ENCODE data around the gene PRDX5. TPM values are rescaled to one million over a fixed set of nuclear protein-coding genes. Genes with fewer than 3 reads are reported as not detected.

PRDX5 gene
- total RNA-seq, 4 donors from 2014 or later: 97.1 to 156 (median 113) TPM

DNA sequence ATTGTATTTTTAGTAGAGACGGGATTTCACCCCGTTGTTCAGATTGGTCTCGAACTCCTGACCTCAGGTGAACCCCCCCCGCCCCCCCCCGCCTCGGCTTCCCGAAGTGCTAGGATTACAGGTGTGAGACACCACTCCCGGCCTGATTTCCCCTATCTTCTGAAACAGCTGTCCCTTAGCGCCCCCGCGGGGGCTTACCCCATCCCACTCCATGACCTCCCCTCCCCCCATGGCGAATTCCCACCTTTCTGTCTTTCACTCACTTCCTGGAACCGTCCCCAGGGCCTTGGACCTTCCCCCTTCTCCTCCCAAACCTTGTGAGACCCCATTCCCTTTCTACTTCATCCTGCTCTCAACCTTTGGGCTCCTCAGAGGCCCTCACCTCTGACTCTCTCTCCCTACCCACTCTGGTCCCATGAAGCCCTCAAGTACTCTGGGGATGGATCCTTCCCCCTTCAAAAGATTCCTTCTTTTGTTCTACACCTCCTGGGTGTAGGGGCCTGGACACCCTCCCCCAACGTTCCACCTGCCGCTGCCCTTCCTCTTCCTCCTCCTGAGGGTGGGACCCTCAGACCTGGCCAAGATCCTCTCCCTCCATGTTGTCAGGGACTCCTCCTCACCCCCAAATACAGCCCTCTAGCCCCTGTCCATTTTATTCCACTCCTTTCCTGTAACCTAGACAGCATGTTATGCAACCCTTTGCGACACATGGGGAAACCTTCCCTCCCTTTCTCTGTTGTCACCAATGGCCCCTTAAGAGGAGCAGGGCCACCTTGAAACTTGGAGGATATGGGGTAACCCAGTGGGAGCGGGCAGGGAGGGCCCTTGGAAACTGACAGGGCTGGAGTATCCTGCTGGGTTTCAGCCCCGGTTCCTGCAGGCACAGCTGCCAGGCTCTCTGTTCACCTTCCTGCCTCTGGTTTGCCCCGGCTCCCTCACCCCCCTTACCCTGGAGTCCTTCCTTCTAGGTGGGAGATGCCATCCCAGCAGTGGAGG, 1.1 kb downstream of the PRDX5 start:
- intact Hi-C loops (cut with DNase I; ENCODE audit: low total_unique reads): no loop called here
- no peak for TF ChIP-seq POLR2A (IDR thresholded peaks at IDR 0.05)
- TF ChIP-seq, protein P1, sequence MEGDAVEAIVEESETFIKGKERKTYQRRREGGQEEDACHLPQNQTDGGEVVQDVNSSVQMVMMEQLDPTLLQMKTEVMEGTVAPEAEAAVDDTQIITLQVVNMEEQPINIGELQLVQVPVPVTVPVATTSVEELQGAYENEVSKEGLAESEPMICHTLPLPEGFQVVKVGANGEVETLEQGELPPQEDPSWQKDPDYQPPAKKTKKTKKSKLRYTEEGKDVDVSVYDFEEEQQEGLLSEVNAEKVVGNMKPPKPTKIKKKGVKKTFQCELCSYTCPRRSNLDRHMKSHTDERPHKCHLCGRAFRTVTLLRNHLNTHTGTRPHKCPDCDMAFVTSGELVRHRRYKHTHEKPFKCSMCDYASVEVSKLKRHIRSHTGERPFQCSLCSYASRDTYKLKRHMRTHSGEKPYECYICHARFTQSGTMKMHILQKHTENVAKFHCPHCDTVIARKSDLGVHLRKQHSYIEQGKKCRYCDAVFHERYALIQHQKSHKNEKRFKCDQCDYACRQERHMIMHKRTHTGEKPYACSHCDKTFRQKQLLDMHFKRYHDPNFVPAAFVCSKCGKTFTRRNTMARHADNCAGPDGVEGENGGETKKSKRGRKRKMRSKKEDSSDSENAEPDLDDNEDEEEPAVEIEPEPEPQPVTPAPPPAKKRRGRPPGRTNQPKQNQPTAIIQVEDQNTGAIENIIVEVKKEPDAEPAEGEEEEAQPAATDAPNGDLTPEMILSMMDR (IDR thresholded peaks at IDR 0.05): no peak
- Histone ChIP-seq H3K4me1 (no peaks in the 10 kb centered on the region), H3K4me3 (peak overlapping the region; percentile 74 to 75), H3K9me3 (no peaks in the 10 kb centered on the region), H3K27me3 (no peaks in the 10 kb centered on the region), H3K36me3 (no peaks in the 10 kb centered on the region), H3K27ac (peak overlapping the region; percentile 97 to 98)
- peak in 1 of 2 donors; percentile 46 for DNase-seq

DNA sequence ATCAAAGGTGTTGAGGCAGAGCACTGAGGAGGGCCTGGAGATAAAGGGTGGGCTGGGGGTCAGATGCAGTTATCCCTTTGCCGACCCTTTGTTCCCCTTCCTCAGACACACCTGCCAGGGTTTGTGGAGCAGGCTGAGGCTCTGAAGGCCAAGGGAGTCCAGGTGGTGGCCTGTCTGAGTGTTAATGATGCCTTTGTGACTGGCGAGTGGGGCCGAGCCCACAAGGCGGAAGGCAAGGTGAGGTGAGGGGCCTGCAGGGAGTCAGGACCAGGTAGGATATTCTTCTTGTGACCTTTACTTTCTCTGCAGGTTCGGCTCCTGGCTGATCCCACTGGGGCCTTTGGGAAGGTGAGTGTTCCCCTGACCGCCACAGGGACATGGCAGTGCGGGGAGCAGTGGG, 2.6 kb downstream of the PRDX5 start:
- no peak for TF ChIP-seq POLR2A (IDR thresholded peaks at IDR 0.05)
- TF ChIP-seq, protein P1 (IDR thresholded peaks at IDR 0.05): no peak
- no peaks in the 10 kb centered on the region for H3K4me1 ChIP-seq
- no peak for DNase-seq
- H3K27ac ChIP-seq: no peak overlapping the region
- H3K9me3 ChIP-seq: no peaks in the 10 kb centered on the region
- intact Hi-C loops (cut with DNase I; ENCODE audit: low total_unique reads): no loop called here
- no peaks in the 10 kb centered on the region for H3K36me3 ChIP-seq
- no peaks in the 10 kb centered on the region for H3K27me3 ChIP-seq
- H3K4me3 ChIP-seq: no peak overlapping the region

DNA sequence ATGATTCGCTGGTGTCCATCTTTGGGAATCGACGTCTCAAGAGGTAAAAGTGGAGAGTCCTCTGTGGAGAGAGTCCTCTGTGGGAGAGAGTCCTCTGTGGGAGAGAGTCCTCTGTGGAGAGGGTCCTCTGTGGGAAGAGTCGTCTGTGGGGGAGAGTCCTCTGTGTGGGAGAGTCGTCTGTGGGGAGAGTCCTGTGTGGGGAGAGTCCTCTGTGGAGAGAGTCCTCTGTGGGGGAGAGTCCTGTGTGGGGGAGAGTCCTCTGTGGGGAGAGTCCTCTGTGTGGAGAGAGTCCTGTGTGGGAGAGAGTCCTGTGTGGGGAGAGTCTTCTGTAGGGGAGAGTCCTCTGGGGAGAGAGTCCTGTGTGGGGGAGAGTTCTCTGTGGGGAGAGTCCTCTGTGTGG, 3.1 kb downstream of the PRDX5 start:
- H3K36me3 ChIP-seq: no peaks in the 10 kb centered on the region
- no peaks in the 10 kb centered on the region for H3K4me1 ChIP-seq
- intact Hi-C loops (cut with DNase I; ENCODE audit: low total_unique reads): no loop called here
- H3K27ac ChIP-seq: no peak overlapping the region
- H3K9me3 ChIP-seq: no peaks in the 10 kb centered on the region
- H3K27me3 ChIP-seq: no peaks in the 10 kb centered on the region
- no peak for DNase-seq
- H3K4me3 ChIP-seq: no peak overlapping the region
- TF ChIP-seq, protein P1 (IDR thresholded peaks at IDR 0.05): no peak

DNA sequence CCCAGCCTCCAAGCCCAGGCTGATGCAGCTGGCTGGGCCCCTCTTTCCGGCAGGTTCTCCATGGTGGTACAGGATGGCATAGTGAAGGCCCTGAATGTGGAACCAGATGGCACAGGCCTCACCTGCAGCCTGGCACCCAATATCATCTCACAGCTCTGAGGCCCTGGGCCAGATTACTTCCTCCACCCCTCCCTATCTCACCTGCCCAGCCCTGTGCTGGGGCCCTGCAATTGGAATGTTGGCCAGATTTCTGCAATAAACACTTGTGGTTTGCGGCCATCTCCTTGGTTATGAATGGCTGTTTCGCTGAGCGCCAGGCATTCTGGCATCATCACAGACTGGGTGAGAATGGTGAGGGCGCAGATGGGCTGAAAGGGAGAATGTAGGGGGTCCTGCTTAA, 3.6 kb downstream of the PRDX5 start:
- no peaks in the 10 kb centered on the region for H3K9me3 ChIP-seq
- no peaks in the 10 kb centered on the region for H3K4me1 ChIP-seq
- no peak for DNase-seq
- no peaks in the 10 kb centered on the region for H3K27me3 ChIP-seq
- H3K36me3 ChIP-seq: no peaks in the 10 kb centered on the region
- intact Hi-C loops (cut with DNase I; ENCODE audit: low total_unique reads): no loop called here
- H3K27ac ChIP-seq: no peak overlapping the region
- TF ChIP-seq, protein P1 (IDR thresholded peaks at IDR 0.05): no peak
- TF ChIP-seq POLR2A (IDR thresholded peaks at IDR 0.05): no peak
- no peak overlapping the region for H3K4me3 ChIP-seq

DNA sequence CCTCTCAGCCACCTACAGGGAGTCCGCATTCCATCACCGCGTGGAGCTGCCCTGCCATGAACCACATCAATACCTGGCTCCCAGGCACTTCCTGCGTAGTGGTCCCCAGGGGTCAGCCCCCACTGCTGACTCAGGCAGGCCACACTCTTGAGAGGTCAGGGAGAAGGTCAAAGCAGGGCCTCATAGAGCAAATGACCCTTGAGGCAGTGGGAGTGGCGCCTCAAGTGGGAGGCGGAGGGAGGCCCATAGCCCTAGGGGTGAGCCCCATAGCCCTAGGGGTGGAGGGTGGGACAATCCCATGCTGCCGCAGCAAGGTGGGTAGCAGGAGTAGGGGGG, 5.0 kb downstream of the PRDX5 start:
- Histone ChIP-seq H3K27ac (no peak overlapping the region), H3K9me3 (no peaks in the 10 kb centered on the region), H3K4me3 (no peak overlapping the region), H3K4me1 (no peaks in the 10 kb centered on the region), H3K36me3 (no peaks in the 10 kb centered on the region), H3K27me3 (no peaks in the 10 kb centered on the region)
- DNase-seq: no peak
- intact Hi-C loops (cut with DNase I; ENCODE audit: low total_unique reads): no loop called here
- TF ChIP-seq, protein P1 (IDR thresholded peaks at IDR 0.05): no peak
- no peak for TF ChIP-seq POLR2A (IDR thresholded peaks at IDR 0.05)

All from uterus (tissue), 4 donors.